NCI-H524 (cell line): ENCODE results near the gene ACADVL.

Experiments used
- DNase-seq, 2 experiments: peaks; one replicate each; lab custom pipeline; 2025; lab: John Stamatoyannopoulos, UW

The ACADVL gene

GRCh38 chr17:7217113-7217987, 2.4 kb upstream of the ACADVL start:
- no peak for DNase-seq

- no peak for DNase-seq
Measured at GRCh38 chr17:7218166-7218565, 1.6 kb upstream of the ACADVL start.

GRCh38 chr17:7218758-7219157, 980 bp upstream of the ACADVL start:
- peak; percentile 19 to 61 for DNase-seq

- peak; percentile 30 to 35 for DNase-seq
Measured at GRCh38 chr17:7219229-7219811, 418 bp upstream of the ACADVL start.

DNA sequence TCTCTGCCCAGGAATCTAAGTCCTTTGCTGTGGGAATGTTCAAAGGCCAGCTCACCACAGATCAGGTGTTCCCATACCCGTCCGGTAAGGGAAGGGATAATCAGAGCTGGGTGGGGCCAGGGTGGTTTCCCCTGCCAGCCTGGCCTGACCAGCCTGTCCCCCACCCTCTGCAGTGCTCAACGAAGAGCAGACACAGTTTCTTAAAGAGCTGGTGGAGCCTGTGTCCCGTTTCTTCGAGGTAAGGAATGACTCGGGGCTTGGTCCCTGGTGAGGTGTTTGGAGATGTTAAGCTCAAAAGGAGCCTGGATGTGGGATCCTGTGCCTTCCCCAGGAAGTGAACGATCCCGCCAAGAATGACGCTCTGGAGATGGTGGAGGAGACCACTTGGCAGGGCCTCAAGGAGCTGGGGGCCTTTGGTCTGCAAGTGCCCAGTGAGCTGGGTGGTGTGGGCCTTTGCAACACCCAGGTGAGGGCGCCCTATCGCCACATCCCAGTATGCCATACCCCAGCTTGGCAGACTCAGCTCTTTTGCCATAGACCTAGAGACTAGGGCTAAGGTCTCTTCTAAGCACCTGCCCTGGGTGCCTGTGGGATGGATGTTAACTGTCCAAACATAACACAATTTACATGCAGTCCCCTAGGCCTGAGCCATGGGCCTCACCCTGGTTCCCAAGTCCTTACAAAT, 997 bp downstream of the ACADVL start:
- peak; percentile 3 to 21 for DNase-seq

DNA sequence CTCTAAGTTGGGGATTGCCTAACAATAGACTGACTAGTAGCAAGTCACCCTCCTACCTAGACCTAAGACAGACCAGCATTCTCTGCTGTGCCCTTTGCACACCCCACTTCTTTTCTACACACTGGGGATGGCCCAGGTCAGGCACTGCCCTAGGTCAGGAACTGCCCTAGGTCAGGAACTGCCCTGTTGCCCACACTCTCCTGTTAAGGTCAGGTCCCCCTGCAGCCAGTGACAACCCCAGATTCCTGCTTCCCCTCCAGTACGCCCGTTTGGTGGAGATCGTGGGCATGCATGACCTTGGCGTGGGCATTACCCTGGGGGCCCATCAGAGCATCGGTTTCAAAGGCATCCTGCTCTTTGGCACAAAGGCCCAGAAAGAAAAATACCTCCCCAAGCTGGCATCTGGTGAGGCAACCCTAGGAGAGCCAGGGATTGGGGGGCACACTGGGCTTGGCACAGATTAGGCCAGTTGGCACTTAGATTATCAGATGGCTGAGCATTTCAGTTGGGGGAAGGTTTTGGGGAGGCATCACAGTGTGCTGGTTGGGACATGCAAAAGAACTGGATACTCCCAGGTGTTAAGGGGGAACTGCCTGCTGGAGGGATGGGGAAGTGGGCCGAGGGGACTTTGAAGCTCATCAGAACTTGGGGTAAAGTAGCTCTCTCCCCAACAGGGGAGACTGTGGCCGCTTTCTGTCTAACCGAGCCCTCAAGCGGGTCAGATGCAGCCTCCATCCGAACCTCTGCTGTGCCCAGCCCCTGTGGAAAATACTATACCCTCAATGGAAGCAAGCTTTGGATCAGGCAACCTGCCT, 1.7 kb downstream of the ACADVL start:
- DNase-seq = no peak

GRCh38 chr17:7222093-7222971, 2.6 kb downstream of the ACADVL start:
- no peak for DNase-seq

DNA sequence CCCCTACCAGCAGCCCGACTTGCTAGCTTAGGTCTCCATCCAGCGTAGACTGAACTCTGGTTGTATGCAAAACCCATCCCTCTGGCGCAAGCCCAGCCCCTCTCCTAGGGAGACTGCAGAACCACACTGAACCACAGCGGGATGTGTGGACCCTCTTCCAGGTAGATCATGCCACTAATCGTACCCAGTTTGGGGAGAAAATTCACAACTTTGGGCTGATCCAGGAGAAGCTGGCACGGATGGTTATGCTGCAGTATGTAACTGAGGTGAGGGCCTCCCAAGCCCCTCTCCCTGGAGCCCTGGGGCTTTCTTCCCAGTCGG, 3.2 kb downstream of the ACADVL start:
- DNase-seq = no peak

DNA sequence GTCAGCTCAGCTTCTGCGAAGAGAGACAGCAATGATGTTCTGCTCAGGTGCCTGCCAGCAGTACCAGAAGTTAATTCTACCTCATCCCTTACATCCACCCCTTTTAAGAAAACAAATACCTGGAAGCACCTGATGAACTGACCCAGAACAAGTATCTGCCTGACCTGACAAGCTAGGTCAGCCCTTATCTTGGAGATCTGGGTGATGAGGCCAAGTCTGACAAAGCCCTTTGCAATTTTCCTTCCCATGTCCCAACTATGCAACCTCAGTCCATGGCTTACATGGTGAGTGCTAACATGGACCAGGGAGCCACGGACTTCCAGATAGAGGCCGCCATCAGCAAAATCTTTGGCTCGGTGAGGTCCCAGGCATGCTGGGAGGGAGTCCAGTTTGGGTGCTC, 3.6 kb downstream of the ACADVL start:
- no peak for DNase-seq

GRCh38 chr17:7224110-7224509, 4.4 kb downstream of the ACADVL start:
- DNase-seq = no peak

GRCh38 chr17:7224661-7225111, 4.9 kb downstream of the ACADVL start:
- DNase-seq = no peak

GRCh38 chr17:7225711-7226331, 6.1 kb downstream of the ACADVL start:
- DNase-seq = no peak

DNA sequence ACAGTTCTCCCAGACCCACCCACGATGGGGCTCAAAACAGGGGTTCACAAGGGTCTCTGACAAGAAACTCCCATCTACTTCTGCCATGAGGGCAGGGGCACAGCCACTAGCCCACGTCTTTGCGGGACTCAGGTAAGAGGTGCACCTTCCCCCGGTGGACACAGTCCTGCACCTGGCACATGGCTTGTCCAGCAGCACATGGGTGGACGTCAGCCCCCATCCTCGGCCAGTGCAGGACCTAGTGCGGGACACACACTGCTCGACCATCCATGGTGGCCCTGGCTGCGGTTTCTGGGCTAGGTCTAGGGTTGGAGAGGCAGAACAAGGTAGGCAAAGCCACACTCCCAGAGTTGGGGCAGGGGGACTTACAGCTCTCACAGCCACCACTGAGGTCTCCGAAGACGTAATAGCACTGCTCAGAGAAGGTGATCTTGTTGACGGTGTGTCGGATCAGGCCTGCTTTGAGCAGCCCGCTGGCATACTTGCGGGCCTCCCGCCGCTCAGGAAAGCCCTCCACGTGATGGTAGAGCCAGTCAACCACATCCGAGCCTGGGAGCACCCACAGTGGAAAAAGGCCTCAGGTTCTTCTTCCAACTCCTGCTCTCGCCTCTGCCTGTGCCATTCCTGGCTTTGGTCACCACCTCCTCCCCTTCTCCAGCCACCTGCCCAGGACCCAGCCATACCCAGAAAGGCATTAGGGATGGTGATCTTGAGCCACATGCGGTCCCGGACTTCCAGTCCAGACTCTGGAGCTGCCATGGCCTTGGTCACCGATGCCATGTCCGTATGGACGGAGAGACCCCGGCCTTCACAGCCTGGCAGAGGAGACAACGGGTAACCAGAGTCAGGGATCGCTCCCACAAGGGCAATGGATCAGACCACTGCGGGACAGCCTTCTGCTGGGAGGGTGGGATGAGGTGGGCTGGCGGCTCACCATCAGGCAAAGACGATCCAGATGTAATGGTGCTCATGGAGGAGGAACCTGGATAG, 7.3 kb downstream of the ACADVL start:
- no peak for DNase-seq

GRCh38 chr17:7228920-7229319, 9.2 kb downstream of the ACADVL start:
- no peak for DNase-seq

- no peak for DNase-seq
Measured at GRCh38 chr17:7229504-7229903, 9.8 kb downstream of the ACADVL start.

DNA sequence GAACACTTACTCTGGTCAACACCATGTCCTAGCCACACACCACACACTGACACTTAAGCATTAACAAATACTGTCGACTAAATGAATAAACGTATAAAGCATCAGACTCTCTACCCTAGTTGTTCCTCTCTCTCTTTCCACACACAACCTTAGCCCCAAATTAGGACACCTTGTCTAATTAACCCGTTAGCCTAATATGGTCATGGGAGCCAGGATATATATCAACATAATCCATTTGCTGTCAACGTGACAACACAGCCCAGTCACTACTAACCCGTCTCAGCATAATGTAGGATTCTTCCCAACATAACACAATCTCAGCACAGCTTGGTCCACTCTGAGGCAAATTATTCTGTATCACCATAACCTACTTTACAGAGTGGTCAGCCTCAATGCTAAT, 12.4 kb downstream of the ACADVL start:
- DNase-seq = no peak

GRCh38 chr17:7233701-7234082, 14.0 kb downstream of the ACADVL start:
- no peak for DNase-seq

- DNase-seq = peak; percentile 53 to 64
Measured at GRCh38 chr17:7234083-7234951, 14.6 kb downstream of the ACADVL start, which contains the start of gene DVL2. Gene DVL2 (minus strand): TSS chr17:7234517. CDS start chr17:7234262, 255 bp downstream.
